IPS DF 19.7 (cell line): ENCODE measurements around the gene LRP6.

Experiments
- DNase-seq: peaks from one replicate; pipeline ENCODE4 v3.0.0-alpha.2; 2013; ENCODE audit warnings: low read depth, low spot score

The LRP6 gene

GRCh38 chr12:12072064-12072760, 194.6 kb downstream of the LRP6 start:
- DNase-seq: no peak

DNA sequence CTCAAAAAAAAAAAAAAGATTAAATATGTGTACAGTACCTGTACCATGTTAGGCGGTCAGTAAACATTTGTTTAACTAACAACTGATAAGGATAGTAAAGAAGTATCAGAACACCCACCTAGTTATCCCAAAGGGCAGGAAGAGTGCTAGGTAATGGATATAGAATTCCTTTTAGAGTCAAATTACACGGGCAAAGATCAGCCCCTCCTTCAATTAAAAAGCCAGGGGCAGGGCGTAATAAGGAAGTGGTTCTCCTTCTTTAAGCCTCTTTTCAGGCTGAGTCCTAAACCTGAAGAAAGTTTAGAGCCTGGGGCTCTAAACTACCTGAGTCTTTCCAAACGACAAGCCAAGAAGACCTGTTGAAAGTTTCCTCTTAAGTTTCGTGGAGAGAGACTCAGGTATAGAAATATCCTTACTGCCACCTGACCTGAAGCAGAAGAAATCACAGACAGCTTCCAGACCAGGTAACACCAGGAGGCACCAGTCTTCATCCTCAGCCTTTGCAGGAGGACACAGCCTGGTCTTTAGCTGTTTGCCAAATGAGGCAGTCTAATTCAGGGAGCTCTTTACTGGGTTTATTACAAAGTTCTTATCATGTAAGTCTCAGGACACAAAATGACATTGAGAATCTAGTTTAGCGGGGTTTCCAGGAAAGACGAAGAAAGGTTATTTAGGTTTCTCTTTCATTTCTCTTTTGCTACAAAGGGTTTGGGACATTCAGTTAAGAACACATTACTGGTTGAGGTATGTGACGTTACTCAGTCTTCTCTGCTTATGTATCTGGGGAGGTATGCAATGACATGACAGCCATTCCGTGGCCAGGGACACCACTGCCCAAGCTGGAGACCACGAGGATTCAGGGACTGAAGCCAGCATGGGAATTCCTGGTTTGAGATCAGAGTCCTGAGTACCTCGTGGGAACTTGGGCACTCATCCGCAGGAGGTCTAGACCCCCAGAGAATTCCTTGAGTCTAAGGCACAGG, 195.9 kb downstream of the LRP6 start, which contains the start of gene BCL2L14:
Gene BCL2L14, plus strand, starts transcription at position 266 of the 983 bp plus-strand sequence. CDS start 8,367 bp downstream, outside the sequence.
- DNase-seq: no peak

GRCh38 chr12:12069821-12070548, 196.9 kb downstream of the LRP6 start:
- no peak for DNase-seq

DNA sequence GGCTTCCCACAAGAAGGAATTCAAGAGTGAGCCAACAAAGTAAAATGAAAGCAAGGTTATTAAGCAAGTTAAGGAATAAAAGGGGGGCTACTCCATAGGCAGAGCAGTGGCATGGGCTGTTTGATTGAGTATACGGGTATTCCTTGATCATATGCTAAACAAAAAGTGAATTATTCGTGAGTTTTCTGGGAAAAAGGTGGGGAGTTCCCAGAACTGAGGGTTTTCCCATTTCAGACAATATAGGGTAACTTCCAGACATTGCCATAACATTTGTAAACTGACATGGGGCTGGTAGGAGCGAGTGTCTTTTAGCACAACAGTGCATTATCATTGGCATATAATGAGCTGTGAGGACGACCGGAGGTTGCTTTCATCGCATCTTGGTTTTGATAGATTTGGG, 198.1 kb downstream of the LRP6 start:
- DNase-seq: no peak
